Liver (tissue), 9 donors: Measurements from ENCODE around the gene TTC21A. TPM values are rescaled to one million over a fixed set of nuclear protein-coding genes. Genes with fewer than 3 reads are reported as not detected.

ENCODE experiments used
- DNase-seq: peaks from one replicate; pipeline ENCODE4 v3.0.0-alpha.2; 2017; ENCODE audit warnings: low spot score
- H3K27ac ChIP-seq, 2 donors: one replicate each; pipeline ENCODE4 v1.7.0; 2013; ENCODE audit warnings: inconsistent platforms in 2 of 2, low read length in 2 of 2, control low read depth in 1 of 2, low read depth in 1 of 2, mild to moderate bottlenecking in 1 of 2
- H3K27me3 ChIP-seq, 4 donors: one replicate each; pipeline versions ENCODE4 v1.6.1 to v1.7.0; 2013; ENCODE audit warnings: low read length in 3 of 4, inconsistent platforms in 1 of 4, mild to moderate bottlenecking in 1 of 4, moderate library complexity in 1 of 4; ENCODE audit not compliant: control insufficient read depth in 4 of 4, insufficient read depth in 4 of 4
- H3K36me3 ChIP-seq, 4 donors: one replicate each; pipeline versions ENCODE4 v1.6.1 to v1.7.0; 2013; ENCODE audit warnings: low read length in 3 of 4, mild to moderate bottlenecking in 3 of 4, low read depth in 1 of 4, moderate library complexity in 1 of 4; ENCODE audit not compliant: control insufficient read depth in 4 of 4, insufficient read depth in 3 of 4
- H3K4me1 ChIP-seq, 4 donors: one replicate each; pipeline versions ENCODE4 v1.6.1 to v1.7.0; 2013; ENCODE audit warnings: low read length in 3 of 4, mild to moderate bottlenecking in 3 of 4, moderate library complexity in 1 of 4; ENCODE audit not compliant: control insufficient read depth in 4 of 4, insufficient read depth in 4 of 4
- H3K4me3 ChIP-seq, 3 donors: one replicate each; pipeline versions ENCODE4 v1.6.1 to v1.7.0; 2013; ENCODE audit warnings: low read length in 3 of 3, control low read depth in 1 of 3, low read depth in 1 of 3, mild to moderate bottlenecking in 1 of 3
- H3K9ac ChIP-seq, 2 donors: one replicate each; pipeline ENCODE4 v1.7.0; 2013; ENCODE audit warnings: low read length in 2 of 2, mild to moderate bottlenecking in 2 of 2, moderate library complexity in 2 of 2, control low read depth in 1 of 2, low read depth in 1 of 2
- H3K9me3 ChIP-seq, 4 donors: one replicate each; pipeline versions ENCODE4 v1.6.1 to v1.7.0; 2013; ENCODE audit warnings: low read length in 3 of 4; ENCODE audit not compliant: control insufficient read depth in 4 of 4
- EGR1 ChIP-seq, 2 donors: IDR thresholded peaks; 2 replicates each; pipeline ENCODE4 v1.6.1; 2016 to 2018; ENCODE audit warnings: antibody characterized with exemption in 2 of 2, low read depth in 2 of 2
- FOXA1 ChIP-seq: IDR thresholded peaks from 2 replicates; pipeline ENCODE4 v1.6.1; 2016; ENCODE audit warnings: antibody characterized with exemption
- FOXA2 ChIP-seq: IDR thresholded peaks from 2 replicates; pipeline ENCODE4 v1.6.1; 2016; ENCODE audit warnings: antibody characterized with exemption
- HNF4A ChIP-seq, 2 donors: conservative IDR thresholded peaks; 2 replicates each; pipeline ENCODE4 v1.6.1; 2016; ENCODE audit warnings: antibody characterized with exemption in 2 of 2, mild to moderate bottlenecking in 2 of 2
- HNF4G ChIP-seq: IDR thresholded peaks from 2 replicates; pipeline ENCODE4 v1.6.1; 2016; ENCODE audit warnings: antibody characterized with exemption
- JUND ChIP-seq, 2 donors: IDR thresholded peaks; 2 replicates each; pipeline ENCODE4 v1.6.1; 2016; ENCODE audit warnings: antibody characterized with exemption in 2 of 2
- NR2F2 ChIP-seq: IDR thresholded peaks from 2 replicates; pipeline ENCODE4 v1.6.1; 2016; ENCODE audit warnings: antibody characterized with exemption
- RXRA ChIP-seq, 2 donors: IDR thresholded peaks; 2 replicates each; pipeline ENCODE4 v1.6.1; 2017 to 2018; ENCODE audit warnings: antibody characterized with exemption in 2 of 2, mild to moderate bottlenecking in 1 of 2
- SP1 ChIP-seq: IDR thresholded peaks from 2 replicates; pipeline ENCODE4 v1.6.1; 2018; ENCODE audit warnings: antibody characterized with exemption, mild to moderate bottlenecking
- TAF1 ChIP-seq: conservative IDR thresholded peaks from 2 replicates; pipeline ENCODE4 v1.6.1; 2016; ENCODE audit warnings: antibody characterized with exemption, mild to moderate bottlenecking
- YY1 ChIP-seq: IDR thresholded peaks from 2 replicates; pipeline ENCODE4 v1.6.1; 2016; ENCODE audit warnings: antibody characterized with exemption, mild to moderate bottlenecking
- WGBS: extraction: QIAGEN DNeasy Blood & Tissue Kit; methylation state at CpG from one replicate; pipeline ENCODE4 v1.1.7; 2013; 5-methylcytosine and 5-hydroxymethylcytosine counted together
- polyA plus RNA-seq, 2 donors: library from polyadenylated mRNA; stranded (reverse) in 1 of 2; unstranded in 1 of 2; fragments of 200-250 nt in 1 of 2; fragments of >200 nt in 1 of 2; fragmentation: Nextera tagmentation in 1 of 2; extraction: Ambion mirVana in 1 of 2; gene quantifications; one replicate each; pipeline versions ENCODE4 v1.2.1 to v1.2.3, GENCODE V29; 2013 to 2015
- total RNA-seq, 2 donors: library from RNA; depleted of rRNA; stranded (reverse); fragments of >200 nt; gene quantifications; one replicate each; pipeline ENCODE4 v1.2.3, GENCODE V29; 2014
- TF ChIP-seq, protein P1 (sequence below): fragments of 150-350 bp; IDR thresholded peaks from 2 replicates; pipeline ENCODE4 v1.5.1; 2017; ENCODE audit warnings: improper control_type of control experiment, low read depth, low read length; ENCODE audit not compliant: missing input control
- TF ChIP-seq, protein P2 (sequence below): IDR thresholded peaks from 2 replicates; pipeline ENCODE4 v1.6.1; 2016; ENCODE audit warnings: antibody characterized with exemption
- TF ChIP-seq, protein P3 (sequence below): IDR thresholded peaks from 2 replicates; pipeline ENCODE4 v1.6.1; 2016; ENCODE audit warnings: antibody characterized with exemption, mild to moderate bottlenecking
- TF ChIP-seq, protein P4 (sequence below): IDR thresholded peaks from 2 replicates; pipeline ENCODE4 v1.6.1; 2016; ENCODE audit warnings: antibody characterized with exemption
- donor health status: healthy.
- donor health status: healthy.
- donor health status: healthy.
- donor health status: healthy.
- donor health status: healthy.

Gene TTC21A
- total and polyA plus RNA-seq, 4 donors = 0.28 to 3.3 (median 1.6) TPM

DNA sequence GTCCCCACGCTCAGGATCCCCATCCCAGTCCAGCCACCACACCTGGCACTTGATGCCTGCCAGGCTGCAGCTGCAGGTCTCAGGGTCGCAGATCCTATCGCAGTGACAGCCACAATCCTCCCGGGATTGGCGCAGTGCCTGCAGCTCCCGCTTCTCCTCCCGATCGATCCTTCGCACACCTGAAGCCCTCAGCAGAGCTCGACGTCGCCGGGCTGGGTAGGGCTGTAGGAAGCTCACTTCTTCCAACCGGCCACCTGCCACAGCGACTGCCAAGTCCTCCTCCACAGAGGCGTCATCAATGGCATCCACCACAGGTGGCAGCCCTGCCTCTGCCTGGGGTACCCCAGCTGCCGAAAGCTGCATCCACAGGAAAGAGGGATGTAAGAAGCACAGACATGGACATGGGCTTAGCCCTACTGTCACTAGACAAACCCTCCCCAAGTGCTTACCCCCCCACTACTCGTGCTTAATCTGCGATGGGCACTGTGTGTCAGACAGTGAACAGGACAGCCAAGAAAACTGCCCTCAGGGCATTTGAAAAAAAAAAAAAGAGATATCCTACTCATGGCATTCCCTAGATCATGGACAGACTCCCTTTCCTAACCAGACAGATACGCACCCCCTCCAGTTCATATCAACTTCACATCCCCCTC lies 36.7 kb downstream of the TTC21A start:
- DNase-seq = no peak

More for the DNA sequence above, 36.7 kb downstream of the TTC21A start:
- Histone ChIP-seq H3K4me3 (no peak overlapping the region), H3K36me3 (peaks cover 22 to 57% (median 49%) of the 10 kb centered on the region in 4 donors), H3K27ac (no peak overlapping the region), H3K9ac (no peak overlapping the region), H3K27me3 (no peaks in the 10 kb centered on the region), H3K9me3 (no peaks in the 10 kb centered on the region), H3K4me1 (peaks cover 22 to 56% (median 44%) of the 10 kb centered on the region in 4 donors)
- WGBS = 91% methylated on average over 20 of the region's 20 CpGs
- TF ChIP-seq, protein P1, sequence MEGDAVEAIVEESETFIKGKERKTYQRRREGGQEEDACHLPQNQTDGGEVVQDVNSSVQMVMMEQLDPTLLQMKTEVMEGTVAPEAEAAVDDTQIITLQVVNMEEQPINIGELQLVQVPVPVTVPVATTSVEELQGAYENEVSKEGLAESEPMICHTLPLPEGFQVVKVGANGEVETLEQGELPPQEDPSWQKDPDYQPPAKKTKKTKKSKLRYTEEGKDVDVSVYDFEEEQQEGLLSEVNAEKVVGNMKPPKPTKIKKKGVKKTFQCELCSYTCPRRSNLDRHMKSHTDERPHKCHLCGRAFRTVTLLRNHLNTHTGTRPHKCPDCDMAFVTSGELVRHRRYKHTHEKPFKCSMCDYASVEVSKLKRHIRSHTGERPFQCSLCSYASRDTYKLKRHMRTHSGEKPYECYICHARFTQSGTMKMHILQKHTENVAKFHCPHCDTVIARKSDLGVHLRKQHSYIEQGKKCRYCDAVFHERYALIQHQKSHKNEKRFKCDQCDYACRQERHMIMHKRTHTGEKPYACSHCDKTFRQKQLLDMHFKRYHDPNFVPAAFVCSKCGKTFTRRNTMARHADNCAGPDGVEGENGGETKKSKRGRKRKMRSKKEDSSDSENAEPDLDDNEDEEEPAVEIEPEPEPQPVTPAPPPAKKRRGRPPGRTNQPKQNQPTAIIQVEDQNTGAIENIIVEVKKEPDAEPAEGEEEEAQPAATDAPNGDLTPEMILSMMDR = no peak
- TF ChIP-seq, protein P2, sequence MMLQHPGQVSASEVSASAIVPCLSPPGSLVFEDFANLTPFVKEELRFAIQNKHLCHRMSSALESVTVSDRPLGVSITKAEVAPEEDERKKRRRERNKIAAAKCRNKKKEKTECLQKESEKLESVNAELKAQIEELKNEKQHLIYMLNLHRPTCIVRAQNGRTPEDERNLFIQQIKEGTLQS = no peak
- TF ChIP-seq FOXA2 (no peak), EGR1 (IDR thresholded peaks at IDR 0.05; ENCODE audit: low read depth in 2 of 2) (no peak), RXRA (IDR thresholded peaks at IDR 0.05) (no peak), JUND (IDR thresholded peaks at IDR 0.05) (no peak), TAF1 (no peak), HNF4G (no peak), FOXA1 (no peak), NR2F2 (no peak), HNF4A (conservative IDR thresholded peaks at IDR 0.05) (no peak), YY1 (no peak), SP1 (no peak)
- TF ChIP-seq, protein P3, sequence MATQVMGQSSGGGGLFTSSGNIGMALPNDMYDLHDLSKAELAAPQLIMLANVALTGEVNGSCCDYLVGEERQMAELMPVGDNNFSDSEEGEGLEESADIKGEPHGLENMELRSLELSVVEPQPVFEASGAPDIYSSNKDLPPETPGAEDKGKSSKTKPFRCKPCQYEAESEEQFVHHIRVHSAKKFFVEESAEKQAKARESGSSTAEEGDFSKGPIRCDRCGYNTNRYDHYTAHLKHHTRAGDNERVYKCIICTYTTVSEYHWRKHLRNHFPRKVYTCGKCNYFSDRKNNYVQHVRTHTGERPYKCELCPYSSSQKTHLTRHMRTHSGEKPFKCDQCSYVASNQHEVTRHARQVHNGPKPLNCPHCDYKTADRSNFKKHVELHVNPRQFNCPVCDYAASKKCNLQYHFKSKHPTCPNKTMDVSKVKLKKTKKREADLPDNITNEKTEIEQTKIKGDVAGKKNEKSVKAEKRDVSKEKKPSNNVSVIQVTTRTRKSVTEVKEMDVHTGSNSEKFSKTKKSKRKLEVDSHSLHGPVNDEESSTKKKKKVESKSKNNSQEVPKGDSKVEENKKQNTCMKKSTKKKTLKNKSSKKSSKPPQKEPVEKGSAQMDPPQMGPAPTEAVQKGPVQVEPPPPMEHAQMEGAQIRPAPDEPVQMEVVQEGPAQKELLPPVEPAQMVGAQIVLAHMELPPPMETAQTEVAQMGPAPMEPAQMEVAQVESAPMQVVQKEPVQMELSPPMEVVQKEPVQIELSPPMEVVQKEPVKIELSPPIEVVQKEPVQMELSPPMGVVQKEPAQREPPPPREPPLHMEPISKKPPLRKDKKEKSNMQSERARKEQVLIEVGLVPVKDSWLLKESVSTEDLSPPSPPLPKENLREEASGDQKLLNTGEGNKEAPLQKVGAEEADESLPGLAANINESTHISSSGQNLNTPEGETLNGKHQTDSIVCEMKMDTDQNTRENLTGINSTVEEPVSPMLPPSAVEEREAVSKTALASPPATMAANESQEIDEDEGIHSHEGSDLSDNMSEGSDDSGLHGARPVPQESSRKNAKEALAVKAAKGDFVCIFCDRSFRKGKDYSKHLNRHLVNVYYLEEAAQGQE = no peak
- TF ChIP-seq, protein P4, sequence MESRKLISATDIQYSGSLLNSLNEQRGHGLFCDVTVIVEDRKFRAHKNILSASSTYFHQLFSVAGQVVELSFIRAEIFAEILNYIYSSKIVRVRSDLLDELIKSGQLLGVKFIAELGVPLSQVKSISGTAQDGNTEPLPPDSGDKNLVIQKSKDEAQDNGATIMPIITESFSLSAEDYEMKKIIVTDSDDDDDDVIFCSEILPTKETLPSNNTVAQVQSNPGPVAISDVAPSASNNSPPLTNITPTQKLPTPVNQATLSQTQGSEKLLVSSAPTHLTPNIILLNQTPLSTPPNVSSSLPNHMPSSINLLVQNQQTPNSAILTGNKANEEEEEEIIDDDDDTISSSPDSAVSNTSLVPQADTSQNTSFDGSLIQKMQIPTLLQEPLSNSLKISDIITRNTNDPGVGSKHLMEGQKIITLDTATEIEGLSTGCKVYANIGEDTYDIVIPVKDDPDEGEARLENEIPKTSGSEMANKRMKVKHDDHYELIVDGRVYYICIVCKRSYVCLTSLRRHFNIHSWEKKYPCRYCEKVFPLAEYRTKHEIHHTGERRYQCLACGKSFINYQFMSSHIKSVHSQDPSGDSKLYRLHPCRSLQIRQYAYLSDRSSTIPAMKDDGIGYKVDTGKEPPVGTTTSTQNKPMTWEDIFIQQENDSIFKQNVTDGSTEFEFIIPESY = no peak
